Stimulated activated CD4-positive, alpha-beta T cell treated with anti-CD3 and anti-CD28 coated beads, Interleukin-12 subunit alpha, Interleukin-12 subunit beta, amount 100 ng/mL, for 24 hours (primary cell): ENCODE results near the gene LRRN4CL.
"Not testable (repeated sequence)": the region's sequence is repeated elsewhere in the genome, so short reads cannot be mapped to it uniquely, and the experiment has no call there.

Experiments used
- DNase-seq, 2 experiments: peaks; one replicate each; pipeline ENCODE4 v3.0.0-alpha.2; 2020; ENCODE audit warnings: low read depth in 2 of 2

LRRN4CL gene

GRCh38 chr11:62676698-62677097 is 12.6 kb downstream of the LRRN4CL start:
- no peak for DNase-seq

- DNase-seq = not testable (repeated sequence)
Measured at GRCh38 chr11:62675415-62675814, 13.9 kb downstream of the LRRN4CL start.

- DNase-seq = no peak
Measured at GRCh38 chr11:62673196-62673525, 16.2 kb downstream of the LRRN4CL start.

GRCh38 chr11:62671608-62672389 is 17.5 kb downstream of the LRRN4CL start, which contains the start of the genes LBHD1 and UQCC3:
Gene LBHD1, minus strand, starts transcription at chr11:62672267. Its CDS starts 2,236 bp downstream, at chr11:62670031.
Gene UQCC3, plus strand, starts transcription at chr11:62671673. Its CDS starts 73 bp downstream, at chr11:62671746.
- peak in 1 of 2 experiments; percentile 69 for DNase-seq

GRCh38 chr11:62671236-62671607 is 18.1 kb downstream of the LRRN4CL start:
- no peak for DNase-seq

- no peak for DNase-seq
Measured at GRCh38 chr11:62669420-62670161, 19.7 kb downstream of the LRRN4CL start.

GRCh38 chr11:62667460-62667859 is 21.9 kb downstream of the LRRN4CL start:
- no peak for DNase-seq

- no peak for DNase-seq
Measured at GRCh38 chr11:62666259-62666926, 22.9 kb downstream of the LRRN4CL start.

GRCh38 chr11:62665599-62666258 is 23.6 kb downstream of the LRRN4CL start:
- DNase-seq = peak in 1 of 2 experiments; percentile 46

GRCh38 chr11:62665075-62665598 is 24.2 kb downstream of the LRRN4CL start, which contains the start of the genes C11orf98 and CSKMT:
Gene C11orf98, minus strand, starts transcription at chr11:62665210. Its CDS starts 41 bp downstream, at chr11:62665169.
Gene CSKMT, plus strand, starts transcription at chr11:62665312. Its CDS starts 568 bp downstream, at chr11:62665880.
- peak; percentile 96 to 97 for DNase-seq

GRCh38 chr11:62664405-62665074 is 24.8 kb downstream of the LRRN4CL start:
- DNase-seq = peak in 1 of 2 experiments; percentile 33

- no peak for DNase-seq
Measured at GRCh38 chr11:62656796-62657429, 32.4 kb downstream of the LRRN4CL start.

GRCh38 chr11:62654297-62654696 is 35.0 kb downstream of the LRRN4CL start:
- DNase-seq = no peak

- no peak for DNase-seq
Measured at GRCh38 chr11:62652161-62653006, 36.9 kb downstream of the LRRN4CL start.

GRCh38 chr11:62650283-62650682 is 39.0 kb downstream of the LRRN4CL start:
- not testable (repeated sequence) for DNase-seq

GRCh38 chr11:62649486-62649885 is 39.8 kb downstream of the LRRN4CL start:
- no peak for DNase-seq

GRCh38 chr11:62648967-62649364 is 40.4 kb downstream of the LRRN4CL start:
- no peak for DNase-seq

- DNase-seq = no peak
Measured at GRCh38 chr11:62648185-62648966, 41.0 kb downstream of the LRRN4CL start.

- no peak for DNase-seq
Measured at GRCh38 chr11:62647609-62648005, 41.7 kb downstream of the LRRN4CL start.
